GM18517 (cell line): Measurements from ENCODE around the gene PROM2.
"Not testable (repeated sequence)": the region's sequence is repeated elsewhere in the genome, so short reads cannot be mapped to it uniquely, and the experiment has no call there.

Source experiments
- ATAC-seq: cut with Tn5 transposase; IDR thresholded peaks from one replicate; pipeline ENCODE4 v1.9.1; 2021; ENCODE audit warnings: mild to moderate bottlenecking, moderate library complexity; ENCODE audit not compliant: unreplicated experiment

Gene PROM2

GRCh38 chr2:95274291-95275150 lies at the start of gene PROM2:
PROM2 (plus strand) TSS chr2:95274449; CDS start chr2:95274586, 137 bp downstream.
- no peak for ATAC-seq

DNA sequence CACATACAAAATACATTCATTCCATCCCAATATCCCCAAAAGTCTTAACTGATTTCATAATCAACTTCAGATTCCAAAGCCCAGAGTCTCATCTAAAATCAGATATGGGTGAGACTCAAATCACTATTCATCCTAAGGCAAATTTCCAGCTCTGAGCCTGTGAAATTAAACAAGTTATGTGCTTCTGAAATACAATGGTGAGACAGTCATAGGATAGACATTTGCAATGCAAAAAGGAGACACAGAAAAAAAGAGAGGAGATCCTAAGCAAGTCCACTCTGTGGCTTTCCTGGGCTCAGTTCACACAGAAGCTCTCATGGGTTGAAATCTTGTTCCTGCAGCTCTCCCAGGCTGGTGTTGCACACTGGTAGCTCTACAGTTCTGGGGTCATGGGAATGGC lies 48.6 kb upstream of the PROM2 start:
- no peak for ATAC-seq

- no peak for ATAC-seq
Observed at GRCh38 chr2:95231723-95232122, 42.5 kb upstream of the PROM2 start.

DNA sequence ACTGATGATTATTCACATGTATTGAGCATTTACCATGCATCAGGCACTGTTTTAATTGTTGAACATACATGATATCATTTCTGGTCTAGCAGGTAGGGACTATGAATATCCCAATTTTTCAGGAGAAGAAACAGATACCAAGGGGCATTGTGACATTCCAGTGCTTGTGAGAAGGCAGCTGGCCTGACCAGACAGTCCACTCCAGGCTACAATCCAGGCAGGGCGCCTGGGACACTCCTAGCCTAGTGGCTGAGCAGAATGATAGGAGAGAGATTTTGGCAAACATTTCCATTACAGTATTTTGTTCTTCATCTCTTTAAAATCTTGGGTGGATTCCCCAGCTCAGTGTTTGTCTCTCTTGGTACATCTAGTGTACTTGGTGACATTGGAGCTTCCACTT lies 42.0 kb upstream of the PROM2 start:
- ATAC-seq = no peak

GRCh38 chr2:95234286-95234785 lies 39.9 kb upstream of the PROM2 start:
- ATAC-seq = no peak

GRCh38 chr2:95234816-95235215 lies 39.4 kb upstream of the PROM2 start:
- no peak for ATAC-seq

- ATAC-seq = no peak
Observed at GRCh38 chr2:95238131-95238530, 36.1 kb upstream of the PROM2 start.

GRCh38 chr2:95240091-95240490 lies 34.2 kb upstream of the PROM2 start:
- no peak for ATAC-seq

GRCh38 chr2:95240556-95240955 lies 33.7 kb upstream of the PROM2 start:
- ATAC-seq = no peak

DNA sequence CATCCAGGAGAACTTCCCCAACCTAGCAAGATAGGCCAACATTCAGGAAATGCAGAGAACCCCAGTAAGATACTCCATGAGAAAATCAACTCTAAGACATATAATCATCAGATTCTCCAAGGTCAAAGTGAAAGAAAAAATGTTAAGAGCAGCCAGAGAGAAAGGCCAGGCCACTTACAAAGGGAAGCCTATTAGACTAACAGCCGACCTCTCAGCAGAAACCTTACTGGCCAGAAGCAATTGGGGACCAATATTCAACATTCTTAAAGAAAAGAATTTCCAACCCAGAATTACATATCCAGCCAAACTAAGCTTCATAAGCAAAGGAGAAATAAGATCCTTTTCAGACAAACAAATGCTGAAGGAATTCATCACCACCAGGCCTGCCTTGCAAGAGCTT lies 32.2 kb upstream of the PROM2 start:
- not testable (repeated sequence) for ATAC-seq

GRCh38 chr2:95258271-95258670 lies 16.0 kb upstream of the PROM2 start:
- no peak for ATAC-seq

- no peak for ATAC-seq
Observed at GRCh38 chr2:95260028-95261023, 13.9 kb upstream of the PROM2 start.

DNA sequence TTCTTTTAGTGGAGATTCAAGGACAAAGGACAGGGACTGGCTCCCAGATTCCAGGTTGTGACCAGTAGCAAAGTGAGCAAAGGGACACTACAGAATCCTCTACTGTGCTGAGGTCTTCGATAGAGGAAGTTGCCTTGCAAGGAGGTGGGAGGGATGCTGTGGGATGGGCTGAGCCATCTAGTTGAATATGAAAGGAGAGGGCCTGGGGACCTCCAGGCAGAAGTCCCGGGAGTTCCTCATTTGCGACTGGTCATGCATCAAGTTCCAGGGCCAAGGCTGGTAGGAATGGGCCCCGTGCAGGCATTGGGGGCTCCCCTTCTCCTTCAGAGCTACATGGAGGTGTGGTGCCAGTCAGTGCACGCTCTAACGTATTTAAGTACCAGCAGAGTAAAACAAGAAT lies 12.6 kb upstream of the PROM2 start:
- ATAC-seq = no peak

DNA sequence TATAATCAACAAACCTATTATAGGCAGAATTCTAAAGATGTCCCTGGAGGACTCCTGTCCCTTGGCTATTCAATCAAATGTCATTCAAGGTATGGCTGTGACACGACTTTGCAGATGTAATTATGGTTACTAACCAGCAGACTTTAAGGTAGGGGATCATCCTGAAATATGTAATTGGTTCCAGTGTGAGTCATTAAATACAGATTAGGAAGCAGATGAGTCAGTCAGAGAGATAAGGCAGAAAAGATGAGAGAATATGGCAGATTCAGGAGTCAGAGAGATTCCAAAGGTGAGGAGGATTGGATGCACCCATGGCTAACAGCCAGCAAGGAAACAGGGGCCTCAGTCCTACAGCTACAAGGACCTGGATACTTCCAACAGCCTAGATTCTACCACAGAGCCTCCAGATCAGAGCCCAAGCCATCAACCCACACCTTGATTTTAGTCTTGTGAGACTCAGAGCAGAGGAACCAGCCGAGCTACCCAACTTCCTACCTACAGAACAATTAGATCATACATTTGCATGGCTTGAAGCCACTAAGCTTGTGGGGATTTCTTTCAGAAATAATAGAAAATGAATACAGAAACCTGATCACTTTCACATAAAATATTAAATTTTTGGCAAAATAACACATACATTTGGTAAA lies 11.2 kb upstream of the PROM2 start:
- no peak for ATAC-seq

- ATAC-seq = no peak
Observed at GRCh38 chr2:95264624-95265023, 9.6 kb upstream of the PROM2 start.

DNA sequence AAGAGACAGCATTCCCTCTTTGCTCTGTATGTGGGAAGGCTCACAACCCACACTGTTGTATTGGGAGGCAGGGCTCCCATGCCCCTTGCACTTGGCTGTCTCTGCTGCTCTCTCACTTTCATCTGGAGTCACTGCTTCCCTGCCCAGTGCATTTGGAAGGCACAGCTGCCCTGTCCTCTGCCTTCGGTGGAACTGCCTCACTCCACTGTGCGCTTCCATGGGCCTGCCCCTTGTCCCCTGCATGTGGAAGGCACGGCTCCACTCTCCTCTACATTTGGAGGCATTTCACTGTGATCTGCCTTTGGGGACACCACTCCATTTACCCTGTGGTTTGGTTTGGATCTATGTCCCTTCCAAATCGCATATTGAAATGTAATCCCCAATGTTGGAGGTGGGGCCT lies 9.1 kb upstream of the PROM2 start:
- no peak for ATAC-seq

DNA sequence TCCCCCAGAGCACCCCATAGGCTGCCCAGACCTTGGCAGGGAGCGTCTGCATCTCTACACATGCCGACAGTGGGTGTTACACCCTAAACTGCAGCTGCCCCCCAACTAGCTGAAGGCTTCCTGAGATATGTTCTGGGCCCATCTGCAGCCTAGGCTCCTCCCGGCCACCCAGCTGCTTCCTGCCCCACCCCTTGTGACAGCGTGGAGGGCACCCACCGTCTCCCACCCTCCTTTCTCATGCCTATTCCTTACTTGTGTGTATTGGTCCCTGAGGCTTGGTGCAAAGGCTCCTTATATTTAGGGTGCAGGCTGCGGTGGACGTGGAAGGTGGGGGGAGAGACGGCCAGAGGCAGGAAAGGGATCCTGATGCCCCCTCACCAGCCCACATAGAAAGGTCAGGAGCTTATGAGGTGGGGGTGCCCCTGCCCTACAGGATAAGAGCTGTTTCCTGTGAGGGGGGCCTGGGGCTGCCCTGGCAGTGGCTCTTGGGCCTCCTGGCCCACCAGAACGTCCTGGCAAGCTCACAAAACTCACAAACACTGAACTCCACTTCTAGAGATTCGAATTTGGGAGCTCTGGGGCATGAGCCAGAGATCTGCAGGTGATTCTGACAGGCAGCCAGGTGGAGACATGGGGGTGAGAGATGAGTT lies 7.3 kb upstream of the PROM2 start:
- ATAC-seq = no peak

- ATAC-seq = no peak
Observed at GRCh38 chr2:95267458-95268210, 6.6 kb upstream of the PROM2 start.

DNA sequence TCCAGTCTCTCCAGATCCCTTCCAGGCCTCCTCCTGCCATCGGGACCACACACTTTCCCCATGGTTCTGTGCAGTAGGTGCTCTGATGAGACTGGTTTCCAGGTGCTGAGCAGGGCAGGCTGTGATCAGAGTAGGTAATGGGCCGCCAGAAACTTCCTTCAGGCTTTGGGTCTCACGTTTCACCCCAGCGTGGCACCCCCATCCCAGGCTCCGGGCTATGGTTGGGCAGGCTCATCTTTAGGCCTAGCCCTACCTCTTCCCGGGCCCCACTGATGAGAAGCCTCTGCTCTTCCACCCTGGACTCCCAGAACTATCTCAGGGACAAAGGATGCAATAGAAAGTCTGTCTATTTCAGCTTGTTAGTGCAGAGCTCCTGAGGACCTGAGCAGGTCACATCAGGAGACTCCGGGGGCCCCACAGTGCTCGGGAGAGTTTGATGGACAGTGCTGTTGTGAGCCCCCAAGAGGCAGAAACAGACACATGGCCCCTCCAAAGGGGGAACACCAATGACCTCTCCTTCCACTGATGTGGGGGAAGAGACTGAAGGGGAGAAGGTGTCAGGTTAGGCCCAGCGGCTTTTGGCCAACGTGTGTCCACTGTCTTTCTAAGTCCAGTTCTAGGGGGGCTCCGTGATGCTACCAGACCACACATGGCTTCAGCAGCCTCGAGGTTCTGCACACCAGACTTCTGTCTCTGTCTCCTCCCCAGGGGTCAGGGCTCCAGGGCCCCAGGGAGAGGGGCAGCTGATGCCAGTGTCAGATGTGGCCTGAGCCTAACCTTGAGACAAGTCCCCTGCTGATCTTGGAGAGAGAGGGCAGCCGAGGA lies 5.8 kb upstream of the PROM2 start:
- no peak for ATAC-seq
